ENCODE data around the gene MSI1.

- no peak for TF ChIP-seq CTCF (IDR thresholded peaks at IDR 0.05)
- no peak for TF ChIP-seq POLR2AphosphoS5 (IDR thresholded peaks at IDR 0.05; ENCODE audit: low read depth, low read length)
- no peak for TF ChIP-seq SIN3A (IDR thresholded peaks at IDR 0.05; ENCODE audit: borderline replicate concordance, insufficient read depth, low read depth, low read length)
- TF ChIP-seq REST (IDR thresholded peaks at IDR 0.05; ENCODE audit: insufficient read depth in 1 of 2, low read depth in 2 of 2, low read length in 1 of 2) = no peak
These were observed 29.0 kb upstream of the MSI1 start for GRCh38 chr12:120397824-120398540.

Data from Panc1 (cell line).